HG03039 (cell line): ENCODE data around the gene OTOP3.
"Not testable (repeated sequence)": the region's sequence is repeated elsewhere in the genome, so short reads cannot be mapped to it uniquely, and the experiment has no call there.

ENCODE experiments used
- ATAC-seq: cut with Tn5 transposase; IDR thresholded peaks from one replicate; pipeline ENCODE4 v1.9.1; 2021; ENCODE audit warnings: mild to moderate bottlenecking, moderate library complexity; ENCODE audit not compliant: unreplicated experiment

The OTOP3 gene

GRCh38 chr17:74981318-74981978 is 45.8 kb downstream of the OTOP3 start:
- no peak for ATAC-seq

- ATAC-seq = no peak
Measured at GRCh38 chr17:74981979-74982662, 46.4 kb downstream of the OTOP3 start.

- ATAC-seq = not testable (repeated sequence)
Measured at GRCh38 chr17:74982663-74983313, 47.1 kb downstream of the OTOP3 start.

GRCh38 chr17:74986206-74986576 is 50.5 kb downstream of the OTOP3 start:
- ATAC-seq = no peak

- peak; percentile 80 for ATAC-seq
Measured at GRCh38 chr17:74987418-74987908, 51.8 kb downstream of the OTOP3 start, which contains the start of gene CDR2L. CDR2L (plus strand) TSS chr17:74987632; CDS start chr17:74988044, 412 bp downstream.

GRCh38 chr17:74987909-74988711 is 52.4 kb downstream of the OTOP3 start:
- ATAC-seq = peak; percentile 24

GRCh38 chr17:74990581-74991105 is 54.9 kb downstream of the OTOP3 start:
- ATAC-seq = no peak

GRCh38 chr17:74992223-74992622 is 56.5 kb downstream of the OTOP3 start:
- no peak for ATAC-seq

GRCh38 chr17:74994440-74994839 is 58.7 kb downstream of the OTOP3 start:
- ATAC-seq = no peak

- no peak for ATAC-seq
Measured at GRCh38 chr17:74995847-74996246, 60.1 kb downstream of the OTOP3 start.

GRCh38 chr17:74998783-74999182 is 63.1 kb downstream of the OTOP3 start:
- ATAC-seq = no peak

GRCh38 chr17:74999523-74999922 is 63.8 kb downstream of the OTOP3 start:
- ATAC-seq = no peak
